Measurements from ENCODE around the gene RANBP3.
"Not testable (repeated sequence)": the region's sequence is repeated elsewhere in the genome, so short reads cannot be mapped to it uniquely, and the experiment has no call there.

The RANBP3 gene

DNA sequence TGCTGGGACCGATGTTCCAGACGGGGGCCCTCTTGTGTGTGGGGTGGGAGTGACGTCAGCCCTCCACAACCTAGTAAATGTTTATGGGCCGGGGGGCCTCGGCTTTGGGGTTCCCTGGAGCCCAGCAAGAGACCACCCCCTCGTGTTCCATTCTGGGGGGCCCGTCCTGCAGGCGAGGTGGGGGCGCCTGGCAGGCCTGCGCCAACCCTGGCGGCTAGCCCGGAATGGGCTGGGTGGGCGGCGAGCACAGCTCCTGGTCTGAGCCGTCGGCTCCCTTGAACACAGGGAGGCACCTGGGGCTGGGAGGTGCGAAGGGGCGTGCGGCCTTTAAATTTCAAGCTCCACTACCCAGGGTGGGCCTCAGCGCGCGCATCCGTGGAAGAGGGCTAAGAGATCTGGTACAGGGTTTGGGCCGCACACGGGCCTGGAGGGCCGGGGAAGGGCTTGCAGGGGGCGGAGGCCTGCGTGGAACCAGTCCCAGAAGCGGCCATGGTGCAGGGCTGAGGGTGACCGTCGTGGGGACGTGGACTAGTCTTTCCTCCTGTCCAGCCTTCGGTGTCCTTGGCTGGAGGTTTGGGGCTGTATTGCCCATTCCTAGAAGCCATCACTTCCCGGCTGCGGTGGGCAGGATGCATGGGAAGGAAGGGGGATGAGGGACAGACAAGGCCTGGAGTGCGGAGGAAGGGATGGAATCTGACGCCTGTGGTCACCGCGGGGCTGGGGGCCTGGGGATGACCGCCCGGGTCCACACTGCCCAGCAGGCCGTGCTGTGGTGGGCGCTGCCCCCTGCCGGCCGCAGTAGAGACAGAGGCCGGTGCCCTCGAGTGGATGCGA, 85.8 kb downstream of the RANBP3 start:
- DNase-seq, result peak; percentile 37 to 51
- TF ChIP-seq POLR2A (IDR thresholded peaks at IDR 0.05; ENCODE audit: low read length), result peak; percentile 1
- no peak for TF ChIP-seq GATA1 (IDR thresholded peaks at IDR 0.05; ENCODE audit: low read depth, low read length)

DNA sequence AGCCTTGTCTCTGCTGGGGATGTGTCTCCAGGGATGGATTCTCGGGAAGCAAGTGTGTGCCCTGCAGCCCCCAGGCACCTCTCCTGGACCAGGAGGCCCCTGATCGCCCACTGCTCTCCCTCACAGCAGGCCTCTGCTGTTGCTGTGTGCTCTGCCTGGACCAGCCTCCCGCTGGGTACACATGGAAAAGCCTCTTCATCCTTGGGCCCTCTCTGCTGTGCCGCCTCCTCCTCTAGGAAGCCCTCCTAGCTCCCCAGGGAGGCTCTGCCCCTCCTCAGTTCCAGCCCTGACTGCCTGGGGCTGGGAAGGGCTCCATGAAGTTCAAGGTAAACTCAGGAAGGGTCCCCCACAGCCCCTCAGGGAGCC, 86.4 kb downstream of the RANBP3 start:
- no peak for DNase-seq

DNA sequence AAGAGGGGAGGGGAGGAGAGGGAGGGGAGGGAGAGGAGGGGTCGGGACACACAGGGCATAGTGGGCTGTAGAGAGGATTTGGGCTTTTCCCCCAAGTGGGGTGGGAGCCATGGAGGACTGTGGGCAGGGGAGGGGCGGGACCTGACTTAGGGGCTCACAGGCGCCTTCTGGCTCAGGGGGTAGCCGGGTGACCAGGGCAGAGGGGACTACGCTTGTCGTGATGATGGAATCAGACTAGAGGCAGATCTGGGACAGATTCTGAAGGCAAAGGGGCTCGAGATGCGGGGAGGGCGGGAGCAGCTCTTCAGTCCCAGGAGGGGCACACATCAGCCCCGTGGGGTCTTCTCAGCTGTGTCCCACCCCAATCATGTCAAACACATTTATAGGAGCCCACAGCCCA, 87.8 kb downstream of the RANBP3 start:
- DNase-seq, result no peak
- TF ChIP-seq GATA1 (IDR thresholded peaks at IDR 0.05; ENCODE audit: low read depth, low read length), result no peak
- TF ChIP-seq POLR2A (IDR thresholded peaks at IDR 0.05; ENCODE audit: low read length), result no peak

More for the DNA sequence above, 86.4 kb downstream of the RANBP3 start:
- TF ChIP-seq POLR2A (IDR thresholded peaks at IDR 0.05; ENCODE audit: low read length), result no peak
- no peak for TF ChIP-seq GATA1 (IDR thresholded peaks at IDR 0.05; ENCODE audit: low read depth, low read length)

DNA sequence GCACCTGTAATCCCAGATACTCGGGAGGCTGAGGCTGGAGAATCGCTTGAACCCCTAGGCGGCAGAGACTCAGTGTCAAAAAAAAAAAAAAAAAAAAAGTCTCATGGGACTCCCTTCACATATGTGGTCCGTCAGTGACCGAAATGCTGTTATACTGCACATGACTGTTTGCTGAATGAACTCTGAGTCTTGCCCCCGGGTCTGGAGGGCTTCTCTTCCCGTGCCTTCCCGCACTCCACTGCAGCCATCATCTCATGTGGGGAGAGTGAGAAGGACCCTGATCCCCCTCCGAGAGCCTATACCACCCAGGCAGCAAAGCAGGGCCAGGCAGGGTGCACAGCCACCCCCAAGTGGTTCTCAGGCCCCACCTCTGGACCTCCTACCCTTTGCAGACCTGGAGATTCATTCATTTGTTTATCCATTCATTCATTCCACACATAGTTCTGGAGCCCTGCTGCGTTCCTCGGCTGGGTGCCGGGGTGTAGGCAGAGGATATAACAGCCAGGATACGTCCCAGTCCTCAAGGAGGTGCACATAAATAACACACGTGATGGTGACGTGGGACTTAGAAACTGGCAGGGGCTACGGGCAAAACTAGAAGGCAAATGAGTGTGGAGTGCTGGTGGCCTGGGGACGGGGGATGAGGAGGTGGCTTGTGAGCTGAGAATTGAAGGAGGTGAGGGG, 88.5 kb downstream of the RANBP3 start:
- TF ChIP-seq GATA1 (IDR thresholded peaks at IDR 0.05; ENCODE audit: low read depth, low read length) (no peak), POLR2A (IDR thresholded peaks at IDR 0.05; ENCODE audit: low read length) (no peak)
- no peak for DNase-seq

DNA sequence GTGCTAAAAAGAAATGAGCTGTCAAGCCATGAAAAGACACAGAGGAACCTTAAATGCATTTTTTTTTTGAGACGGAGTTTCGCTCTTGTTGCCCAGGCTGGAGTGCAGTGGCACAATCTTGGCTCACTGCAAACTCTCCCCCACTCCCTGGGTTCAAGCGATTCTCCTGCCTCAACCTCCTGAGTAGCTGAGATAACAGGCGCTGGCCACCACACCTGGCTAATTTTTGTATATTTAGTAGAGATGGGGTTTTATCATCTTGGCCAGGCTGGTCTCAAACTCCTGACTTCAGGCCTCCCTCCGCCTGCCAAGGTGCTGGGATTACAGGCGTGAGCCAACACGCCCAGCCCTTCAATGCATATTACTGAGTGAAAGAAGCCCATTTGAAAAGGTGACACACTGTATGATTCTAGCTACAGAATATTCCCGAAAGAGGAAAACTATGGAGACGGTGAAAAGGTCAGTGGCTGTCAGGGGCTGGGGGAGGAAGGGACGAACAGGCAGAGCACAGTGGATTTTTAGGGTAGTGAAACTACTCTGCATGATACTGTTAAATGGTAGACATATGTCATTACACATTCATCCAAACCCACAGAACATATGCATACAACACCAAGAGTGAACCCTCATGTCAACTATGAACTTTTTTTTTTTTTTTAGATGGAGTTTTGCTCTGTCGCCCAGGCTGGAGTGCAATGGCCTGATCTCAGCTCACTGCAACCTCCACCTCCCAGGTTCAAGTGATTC, 93.7 kb downstream of the RANBP3 start:
- not testable (repeated sequence) for DNase-seq

DNA sequence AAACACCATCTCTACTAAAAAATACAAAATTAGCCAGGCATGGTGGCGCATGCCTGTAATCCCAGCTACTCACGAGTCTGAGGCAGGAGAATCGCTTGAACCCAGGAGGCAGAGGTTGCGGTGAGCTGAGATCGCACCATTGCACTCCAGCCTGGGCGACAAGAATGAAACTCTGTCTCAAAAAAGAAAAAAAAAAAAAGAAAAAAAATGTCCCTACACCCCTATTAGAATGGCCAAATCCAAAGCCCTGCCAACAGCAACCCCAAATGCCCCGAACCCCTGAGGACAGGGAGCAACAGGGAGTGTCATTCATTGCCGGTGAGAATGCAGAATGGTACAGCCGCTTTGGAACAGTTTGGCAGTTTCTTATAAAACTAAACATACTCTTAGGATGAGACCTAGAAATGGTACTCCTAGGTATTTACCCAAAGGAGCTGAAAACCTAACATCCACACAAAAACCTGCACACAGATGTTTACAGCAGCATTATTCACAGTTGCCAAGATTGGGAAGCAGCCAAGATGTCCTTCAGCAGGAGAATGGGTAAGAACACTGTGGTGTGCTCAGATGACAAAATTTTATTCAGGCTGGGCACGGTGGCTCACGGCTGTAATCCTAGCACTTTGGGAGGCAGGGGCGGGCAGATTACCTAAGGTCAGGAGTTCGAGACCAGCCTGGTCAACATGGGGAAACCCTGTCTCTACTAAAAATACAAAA, 94.6 kb downstream of the RANBP3 start:
- DNase-seq, result not testable (repeated sequence)

DNA sequence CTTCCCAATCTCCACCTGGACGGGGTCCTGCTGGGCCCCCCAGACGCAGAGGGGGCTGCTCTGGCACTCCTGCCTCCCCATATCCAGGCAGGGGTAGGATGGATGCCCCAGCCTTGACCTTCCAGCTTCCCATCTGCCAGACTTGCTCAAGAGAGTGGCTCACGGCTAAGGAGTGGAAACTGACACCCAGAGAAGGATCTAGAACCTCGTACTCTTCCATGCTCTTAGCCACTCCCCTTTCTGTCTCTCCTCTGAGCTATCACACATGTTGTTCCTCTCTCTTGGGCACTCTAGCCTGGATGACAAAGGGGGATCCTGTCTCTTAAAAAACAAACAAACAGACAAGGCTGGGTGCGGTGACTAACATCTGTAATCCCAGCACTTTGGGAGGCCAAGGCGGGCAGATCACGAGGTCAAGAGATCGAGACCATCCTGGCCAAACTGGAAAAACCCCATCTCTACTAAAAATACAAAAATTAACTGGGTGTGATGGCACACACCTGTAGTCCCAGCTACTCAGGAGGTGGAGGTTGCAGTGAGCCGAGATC, 95.4 kb downstream of the RANBP3 start:
- no peak for DNase-seq
- TF ChIP-seq GATA1 (IDR thresholded peaks at IDR 0.05; ENCODE audit: low read depth, low read length), result no peak
- no peak for TF ChIP-seq POLR2A (IDR thresholded peaks at IDR 0.05; ENCODE audit: low read length)

DNA sequence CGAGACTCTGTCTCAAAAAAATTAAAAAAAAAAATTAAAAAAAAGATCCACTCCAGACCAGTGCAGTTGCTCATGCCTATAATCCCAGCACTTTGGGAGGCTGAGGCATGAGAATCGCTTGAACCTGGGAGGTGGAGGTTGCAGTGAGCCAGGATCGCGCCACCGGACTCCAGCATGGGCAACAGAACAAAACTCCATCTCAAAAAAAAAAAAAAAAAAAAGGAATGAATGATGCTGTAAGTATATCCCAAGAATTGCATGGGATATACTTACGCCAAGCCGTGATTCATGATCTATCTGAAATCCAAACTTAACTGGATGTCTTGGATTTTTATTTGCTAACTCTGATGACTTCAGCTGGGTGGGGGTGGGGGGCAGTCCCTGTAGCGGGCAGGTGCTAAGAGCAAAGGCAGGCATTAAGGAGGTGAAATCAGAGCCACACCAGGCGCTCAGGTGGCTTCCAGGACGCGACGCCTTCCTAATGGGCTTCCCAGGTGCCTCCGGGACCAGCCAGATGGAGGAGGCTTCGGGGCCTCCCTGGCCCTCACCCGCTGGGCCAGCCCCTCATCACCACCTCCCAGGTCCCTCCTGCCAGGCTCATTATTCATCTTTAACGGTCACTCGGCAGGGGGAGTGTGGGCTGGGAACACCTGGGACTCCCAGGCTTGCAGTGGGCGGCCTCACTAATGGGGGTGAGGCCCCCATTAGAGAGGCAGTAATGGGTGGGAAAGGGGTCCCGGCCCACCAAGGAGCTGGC, 96.2 kb downstream of the RANBP3 start:
- no peak for TF ChIP-seq POLR2A (IDR thresholded peaks at IDR 0.05; ENCODE audit: low read length)
- TF ChIP-seq GATA1 (IDR thresholded peaks at IDR 0.05; ENCODE audit: low read depth, low read length), result no peak
- DNase-seq, result no peak

DNA sequence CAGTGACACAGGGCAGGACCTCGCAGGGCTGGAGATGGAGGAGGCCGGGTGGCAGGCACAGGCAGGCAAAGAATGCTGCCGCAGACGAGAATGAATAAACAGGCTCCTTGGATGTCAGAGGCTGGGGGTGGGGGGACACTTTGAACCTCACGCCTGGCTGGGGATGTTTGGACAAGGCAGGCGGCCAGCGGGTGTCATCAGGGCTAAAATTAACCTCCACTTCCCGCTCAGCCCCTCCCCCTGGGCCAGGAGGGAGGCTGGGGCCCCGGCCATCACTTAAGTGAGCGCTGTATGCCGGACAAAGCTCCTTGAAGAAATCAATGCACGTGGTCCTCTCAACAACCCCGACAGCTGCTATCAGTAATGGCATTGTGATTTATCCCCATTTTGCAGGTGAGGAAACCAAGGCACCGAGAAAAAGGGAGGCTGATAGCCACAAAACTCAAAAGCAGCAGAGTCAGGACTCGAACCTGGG, 97.3 kb downstream of the RANBP3 start:
- no peak for DNase-seq

DNA sequence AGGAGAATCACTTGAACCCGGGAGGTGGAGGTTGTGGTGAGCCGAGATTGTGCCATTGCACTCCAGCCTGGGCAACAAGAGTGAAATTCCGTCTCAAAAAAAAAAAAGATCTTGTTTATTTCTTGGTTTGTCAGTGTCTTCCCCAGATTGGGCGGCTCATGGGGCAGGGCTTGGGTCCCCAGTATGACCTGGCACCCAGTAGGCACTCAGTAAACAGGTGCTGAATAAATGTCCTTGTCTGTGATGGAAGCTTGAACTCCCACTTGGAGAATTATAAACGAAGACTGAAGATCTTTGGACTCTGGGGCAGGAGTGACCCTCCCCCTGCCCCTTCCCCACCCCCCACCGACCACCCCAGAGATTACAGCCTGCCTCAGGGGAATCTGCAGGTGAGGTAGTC, 97.7 kb downstream of the RANBP3 start:
- no peak for DNase-seq
- no peak for TF ChIP-seq GATA1 (IDR thresholded peaks at IDR 0.05; ENCODE audit: low read depth, low read length)
- TF ChIP-seq POLR2A (IDR thresholded peaks at IDR 0.05; ENCODE audit: low read length), result no peak

More for the DNA sequence above, 97.3 kb downstream of the RANBP3 start:
- no peak for TF ChIP-seq GATA1 (IDR thresholded peaks at IDR 0.05; ENCODE audit: low read depth, low read length)
- no peak for TF ChIP-seq POLR2A (IDR thresholded peaks at IDR 0.05; ENCODE audit: low read length)

DNA sequence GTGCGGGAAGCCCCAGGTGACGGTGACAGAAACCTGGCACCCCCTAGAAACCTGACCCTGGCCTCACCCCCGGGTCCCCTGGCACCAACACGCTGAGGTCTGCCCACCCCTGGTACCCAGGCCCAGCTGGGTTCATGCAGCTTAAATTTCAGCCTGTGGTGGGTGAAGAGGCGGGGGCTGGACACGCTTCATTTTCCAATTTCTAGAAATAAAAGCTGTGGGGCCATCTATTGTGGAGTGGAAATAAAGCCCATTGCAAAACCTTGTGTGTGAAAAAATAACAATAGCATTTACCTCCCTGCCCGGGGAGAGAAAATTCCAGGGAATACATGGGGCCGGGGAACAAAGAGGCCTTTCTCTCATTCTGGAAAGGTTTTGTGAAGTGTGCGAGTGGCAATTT, 100.1 kb downstream of the RANBP3 start:
- no peak for DNase-seq
- TF ChIP-seq POLR2A (IDR thresholded peaks at IDR 0.05; ENCODE audit: low read length), result no peak
- no peak for TF ChIP-seq GATA1 (IDR thresholded peaks at IDR 0.05; ENCODE audit: low read depth, low read length)

DNA sequence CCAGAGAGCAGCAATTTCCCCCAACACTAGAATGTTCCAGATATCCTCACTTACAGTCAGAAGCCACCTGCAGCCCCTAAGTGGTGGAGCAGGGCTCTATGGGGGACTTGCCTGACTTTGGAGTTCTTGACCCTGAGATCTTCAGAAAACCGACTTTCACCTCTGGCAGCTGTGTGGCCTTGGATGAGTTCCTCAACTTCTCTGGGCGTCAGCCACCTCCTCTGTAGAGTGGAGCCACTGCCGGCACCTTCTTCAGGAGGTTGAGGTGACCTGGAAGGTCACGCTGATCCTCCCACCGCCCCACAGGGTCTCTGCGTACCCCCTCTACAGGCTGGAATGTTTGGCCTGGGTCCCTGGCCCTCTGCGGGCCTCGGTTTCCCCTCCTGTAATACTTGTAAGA, 100.5 kb downstream of the RANBP3 start:
- DNase-seq, result no peak
- no peak for TF ChIP-seq GATA1 (IDR thresholded peaks at IDR 0.05; ENCODE audit: low read depth, low read length)
- TF ChIP-seq POLR2A (IDR thresholded peaks at IDR 0.05; ENCODE audit: low read length), result no peak

DNA sequence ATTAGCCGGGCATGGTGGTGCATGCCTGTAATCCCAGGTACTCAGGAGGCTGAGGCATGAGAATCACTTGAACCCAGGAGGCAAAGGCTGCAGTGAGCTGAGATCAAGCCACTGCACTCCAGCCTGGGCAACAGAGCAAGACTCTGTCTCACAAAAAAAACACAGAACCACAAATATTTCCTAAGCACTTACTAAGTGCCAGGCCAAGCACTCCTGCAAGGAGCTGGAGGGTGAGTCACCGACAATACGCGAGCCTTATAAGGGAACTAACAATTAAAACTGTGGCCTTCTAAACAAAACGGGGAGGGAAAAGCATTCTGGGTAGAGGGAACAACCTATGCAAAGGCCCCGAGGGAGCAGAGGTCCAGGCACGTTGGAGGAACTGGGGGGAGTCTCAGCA, 103.4 kb downstream of the RANBP3 start:
- not testable (repeated sequence) for DNase-seq
